IMR-90 (cell line): ENCODE results near the gene GNB1L. TPM values are rescaled to one million over a fixed set of nuclear protein-coding genes. Genes with fewer than 3 reads are reported as not detected.

Experiments used
- ATAC-seq: fragments of 200-7000 bp; cut with Tn5 transposase; 2 replicates; pipeline ENCODE4 v1.9.1; 2020; ENCODE audit warnings: low read depth, mild to moderate bottlenecking, moderate library complexity
- BruUV-seq: library from RNA; stranded (reverse); fragments of 400-500 nt; replicated peaks from 2 replicates; lab custom pipeline; 2021; lab: Mats Ljungman, UMichigan
- CTCF ChIA-PET: fragments of 300-600 bp; formaldehyde crosslinking; extraction: SDS; loops from one replicate; lab custom pipeline; 2021; ENCODE audit warnings: antibody characterized with exemption; lab: Yijun Ruan, JAX
- POLR2A ChIA-PET: fragments of 300-600 bp; sonication (Branson Sonifier 250); formaldehyde crosslinking; loops from one replicate; lab custom pipeline; 2022; ENCODE audit warnings: antibody characterized with exemption; ENCODE audit not compliant: unreplicated experiment; lab: Charles Lee
- DNase-seq: peaks from one replicate; pipeline ENCODE4 v3.0.0; 2013
- H2AFZ ChIP-seq: replicated peaks from 2 replicates; pipeline ENCODE3; 2013; ENCODE audit warnings: low read length, mild to moderate bottlenecking; ENCODE audit not compliant: poor library complexity
- H2AK5ac ChIP-seq: 2 replicates; pipeline ENCODE4 v1.6.1; 2013; ENCODE audit warnings: low read depth, low read length, inconsistent platforms
- H2AK9ac ChIP-seq: replicated peaks from 2 replicates; pipeline ENCODE3; 2013; ENCODE audit warnings: mild to moderate bottlenecking, low read depth, low read length, moderate library complexity; ENCODE audit not compliant: poor library complexity
- H2BK120ac ChIP-seq: 2 replicates; pipeline ENCODE4 v1.6.1; 2013; ENCODE audit warnings: low read depth, low read length, inconsistent platforms
- H2BK15ac ChIP-seq: 3 replicates; pipeline ENCODE4 v1.6.1; 2013; ENCODE audit warnings: low read depth, low read length, inconsistent platforms
- H2BK20ac ChIP-seq: 2 replicates; pipeline ENCODE4 v1.6.1; 2013; ENCODE audit warnings: low read depth, mild to moderate bottlenecking, inconsistent platforms, low read length, moderate library complexity
- H2BK5ac ChIP-seq: 2 replicates; pipeline ENCODE4 v1.6.1; 2013; ENCODE audit warnings: mild to moderate bottlenecking, low read depth, low read length, inconsistent platforms; ENCODE audit not compliant: poor library complexity, severe bottlenecking
- H3K14ac ChIP-seq: replicated peaks from 2 replicates; pipeline ENCODE4 v1.6.1; 2013; ENCODE audit warnings: low read depth, low read length, inconsistent platforms
- H3K18ac ChIP-seq: 2 replicates; pipeline ENCODE4 v1.6.1; 2013; ENCODE audit warnings: low read depth, low read length, control low read depth
- H3K23ac ChIP-seq: 2 replicates; pipeline ENCODE4 v1.6.1; 2013; ENCODE audit warnings: low read depth, low read length, inconsistent platforms
- H3K27ac ChIP-seq: 2 replicates; pipeline ENCODE4 v1.5.1; 2013; ENCODE audit warnings: mild to moderate bottlenecking, control low read depth, low read length; ENCODE audit not compliant: insufficient read depth
- H3K27me3 ChIP-seq: 2 replicates; pipeline ENCODE4 v1.6.1; 2013; ENCODE audit warnings: low read length; ENCODE audit not compliant: control insufficient read depth, insufficient read depth
- H3K36me3 ChIP-seq: 2 replicates; pipeline ENCODE4 v1.6.1; 2013; ENCODE audit warnings: low read length, mixed read lengths; ENCODE audit not compliant: control insufficient read depth, insufficient read depth
- H3K4ac ChIP-seq: 2 replicates; pipeline ENCODE4 v1.6.1; 2013; ENCODE audit warnings: low read depth, low read length, inconsistent platforms
- H3K4me1 ChIP-seq: 2 replicates; pipeline ENCODE4 v1.6.1; 2013; ENCODE audit warnings: low read length, mixed read lengths; ENCODE audit not compliant: control insufficient read depth, insufficient read depth
- H3K4me2 ChIP-seq: 2 replicates; pipeline ENCODE4 v1.6.1; 2013; ENCODE audit warnings: low read depth, mild to moderate bottlenecking, control low read depth, low read length, moderate library complexity
- H3K4me3 ChIP-seq: 2 replicates; pipeline ENCODE4 v1.5.1; 2013; ENCODE audit warnings: low read depth, mild to moderate bottlenecking, control low read depth, low read length, moderate library complexity; ENCODE audit not compliant: insufficient read depth
- H3K56ac ChIP-seq: 2 replicates; pipeline ENCODE4 v1.6.1; 2013; ENCODE audit warnings: low read length, inconsistent platforms; ENCODE audit not compliant: insufficient read depth; ENCODE audit errors: extremely low read depth
- H3K79me1 ChIP-seq, 2 experiments: 2 replicates each; pipeline ENCODE4 v1.6.1; 2013; ENCODE audit warnings: low read length in 2 of 2, inconsistent platforms in 1 of 2, low read depth in 1 of 2
- H3K9ac ChIP-seq: 2 replicates; pipeline ENCODE4 v1.6.1; 2013; ENCODE audit warnings: low read depth, low read length, control low read depth
- H3K9me1 ChIP-seq: 2 replicates; pipeline ENCODE4 v1.6.1; 2013; ENCODE audit warnings: low read length, inconsistent platforms; ENCODE audit not compliant: insufficient read depth
- H3K9me3 ChIP-seq: 2 replicates; pipeline ENCODE4 v1.6.1; 2013; ENCODE audit warnings: low read length; ENCODE audit not compliant: control insufficient read depth, insufficient read depth
- H4K20me1 ChIP-seq: 2 replicates; pipeline ENCODE4 v1.6.1; 2013; ENCODE audit warnings: low read length, inconsistent platforms; ENCODE audit not compliant: insufficient read depth
- H4K5ac ChIP-seq: 2 replicates; pipeline ENCODE4 v1.6.1; 2013; ENCODE audit warnings: mild to moderate bottlenecking, low read depth, low read length, control low read depth
- H4K8ac ChIP-seq, 2 experiments: 2 replicates each; pipeline ENCODE4 v1.6.1; 2013; ENCODE audit warnings: low read depth in 2 of 2, low read length in 2 of 2, control low read depth in 1 of 2, inconsistent platforms in 1 of 2
- H4K91ac ChIP-seq: 2 replicates; pipeline ENCODE4 v1.6.1; 2013; ENCODE audit warnings: low read depth, low read length, inconsistent platforms; ENCODE audit not compliant: insufficient read depth
- BHLHE40 ChIP-seq: fragments of 150-350 bp; IDR thresholded peaks from 2 replicates; pipeline ENCODE4 v1.6.1; 2016; ENCODE audit warnings: mild to moderate bottlenecking, low read depth, low read length
- CEBPB ChIP-seq: IDR thresholded peaks from 2 replicates; pipeline ENCODE4 v1.6.1; 2012; ENCODE audit warnings: low read depth, low read length, improper control_type of control experiment
- CHD1 ChIP-seq: IDR thresholded peaks from 2 replicates; pipeline ENCODE4 v1.6.1; 2012; ENCODE audit warnings: low read depth, low read length, improper control_type of control experiment
- CTCF ChIP-seq: conservative IDR thresholded peaks from 2 replicates; pipeline ENCODE4 v1.5.1; 2012; ENCODE audit warnings: mild to moderate bottlenecking, low read depth, low read length, improper control_type of control experiment
- ELK1 ChIP-seq: fragments of 150-350 bp; IDR thresholded peaks from 2 replicates; pipeline ENCODE4 v1.6.1; 2016; ENCODE audit warnings: low read depth, mild to moderate bottlenecking, low read length, moderate library complexity, borderline replicate concordance
- FOS ChIP-seq: fragments of 150-350 bp; IDR thresholded peaks from 2 replicates; pipeline ENCODE4 v1.6.1; 2016; ENCODE audit warnings: low read depth, low read length
- MAFK ChIP-seq: IDR thresholded peaks from 2 replicates; pipeline ENCODE4 v1.6.1; 2012; ENCODE audit warnings: low read depth, low read length, improper control_type of control experiment
- MAZ ChIP-seq: IDR thresholded peaks from 2 replicates; pipeline ENCODE4 v1.6.1; 2012; ENCODE audit warnings: low read depth, mild to moderate bottlenecking, low read length, improper control_type of control experiment, moderate library complexity, borderline replicate concordance
- MXI1 ChIP-seq: IDR thresholded peaks from 2 replicates; pipeline ENCODE4 v1.6.1; 2012; ENCODE audit warnings: low read depth, mild to moderate bottlenecking, low read length, moderate library complexity, borderline replicate concordance
- NFE2L2 ChIP-seq: fragments of 150-350 bp; IDR thresholded peaks from 2 replicates; pipeline ENCODE4 v1.6.1; 2016; ENCODE audit warnings: low read depth, mild to moderate bottlenecking, low read length
- POLR2A ChIP-seq: IDR thresholded peaks from 2 replicates; pipeline ENCODE4 v1.6.1; 2012; ENCODE audit warnings: mild to moderate bottlenecking, low read depth, low read length
- RAD21 ChIP-seq: IDR thresholded peaks from 2 replicates; pipeline ENCODE4 v1.6.1; 2012; ENCODE audit warnings: low read length, improper control_type of control experiment
- RCOR1 ChIP-seq: IDR thresholded peaks from 2 replicates; pipeline ENCODE4 v1.6.1; 2012; ENCODE audit warnings: mild to moderate bottlenecking, low read length, improper control_type of control experiment; ENCODE audit not compliant: insufficient replicate concordance
- RFX5 ChIP-seq: IDR thresholded peaks from 2 replicates; pipeline ENCODE4 v1.8.0; 2012; ENCODE audit warnings: low read depth, mild to moderate bottlenecking, low read length, moderate library complexity
- SMC3 ChIP-seq: fragments of 150-350 bp; IDR thresholded peaks from 2 replicates; pipeline ENCODE4 v1.6.1; 2016; ENCODE audit warnings: low read depth, mild to moderate bottlenecking, antibody characterized with exemption, low read length, moderate library complexity
- USF2 ChIP-seq: fragments of 150-350 bp; IDR thresholded peaks from 2 replicates; pipeline ENCODE4 v1.6.1; 2017; ENCODE audit warnings: mild to moderate bottlenecking, antibody characterized with exemption, low read length, low read depth
- WGBS, 2 experiments: methylation state at CpG; one replicate each; pipeline versions ENCODE4 v1.1.5 to v1.1.7; 2013; ENCODE audit warnings: missing lambda C conversion rate in 2 of 2; ENCODE audit not compliant: insufficient read length in 1 of 2; ENCODE audit errors: extremely low coverage in 2 of 2; 5-methylcytosine and 5-hydroxymethylcytosine counted together
- dilution Hi-C: fragments of 300-500 bp; cut with HindIII; formaldehyde crosslinking; loops from one replicate; pipeline ENCODE4 v1.14.3; 2018; ENCODE audit warnings: low sequenced_read_pairs; ENCODE audit not compliant: unreplicated experiment
- in situ Hi-C: fragments of 300-500 bp; cut with MboI; formaldehyde crosslinking; loops from 3 replicates; pipeline ENCODE4 v1.14.3; 2019; ENCODE audit warnings: low sequenced_read_pairs, inconsistent platforms, mixed read lengths
- intact Hi-C: fragments of 100-400 bp; cut with micrococcal nuclease; formaldehyde crosslinking; loops from 2 replicates; pipeline ENCODE4 v1.10.0; 2022
- polyA plus RNA-seq, 3 experiments: library from polyadenylated mRNA; depleted of rRNA; stranded (reverse); fragments of >200 nt; gene quantifications; 2 replicates each; pipeline ENCODE4 v1.2.3, GENCODE V29; 2012; ENCODE audit warnings: low replicate concordance in 1 of 3
- total RNA-seq: library from RNA; depleted of rRNA; stranded (reverse); fragments of >200 nt; gene quantifications from 2 replicates; pipeline ENCODE4 v1.2.3, GENCODE V29; 2012

The GNB1L gene
- total and polyA plus RNA-seq, 2 of the 4 experiments (the other 2 are of a cell fraction): 2.5 to 4.4 TPM

GRCh38 chr22:19741053-19741452, 113.6 kb downstream of the GNB1L start:
- H3K4me3 ChIP-seq: no peak overlapping the region
- no peak overlapping the region for H3K18ac ChIP-seq
- intact Hi-C loops (no loop called here), dilution Hi-C loops (no loop called here), in situ Hi-C loops (no loop called here)
- TF ChIP-seq RFX5: no peak
- no peak for TF ChIP-seq MAZ
- no peak for TF ChIP-seq CTCF
- no peak for TF ChIP-seq RAD21
- no peak for TF ChIP-seq BHLHE40
- TF ChIP-seq FOS: no peak
- TF ChIP-seq RCOR1: no peak
- no peak for TF ChIP-seq ELK1
- no peak for TF ChIP-seq POLR2A
- no peak for TF ChIP-seq CEBPB
- no peak for TF ChIP-seq USF2
- no peak for TF ChIP-seq SMC3
- TF ChIP-seq NFE2L2: no peak
- TF ChIP-seq MXI1: no peak
- no peak for TF ChIP-seq MAFK
- no peak for TF ChIP-seq CHD1
- H3K36me3 ChIP-seq: no peaks in the 10 kb centered on the region
- no peak overlapping the region for H4K91ac ChIP-seq
- no peak overlapping the region for H4K8ac ChIP-seq
- H2BK5ac ChIP-seq: no peak overlapping the region
- no peak for DNase-seq
- no peak overlapping the region for H3K4me2 ChIP-seq
- H2AK5ac ChIP-seq: no peak overlapping the region
- peaks cover 2% of the 10 kb centered on the region; the same call in 1 of the 2 replicates for H3K4me1 ChIP-seq
- H2AFZ ChIP-seq: no peak overlapping the region
- no peaks in the 10 kb centered on the region; the same call in 1 of the 2 replicates for H4K20me1 ChIP-seq
- H3K4ac ChIP-seq: no peak overlapping the region
- H3K56ac ChIP-seq: no peak overlapping the region
- no peak overlapping the region for H2BK20ac ChIP-seq
- no peak overlapping the region for H2AK9ac ChIP-seq
- no peak overlapping the region for H3K9ac ChIP-seq
- ChIA-PET POLR2A (no interaction called here), CTCF (interaction anchor here (1.3 kb wide), 1 partner anchor 11 kb away, joined by 5 read pairs; no protein-coding TSS in a partner anchor)
- H2BK15ac ChIP-seq: no peak overlapping the region
- no peak overlapping the region for H4K5ac ChIP-seq
- H3K23ac ChIP-seq: no peak overlapping the region
- no peaks in the 10 kb centered on the region for H3K79me1 ChIP-seq
- H2BK120ac ChIP-seq: no peak overlapping the region
- no peak for ATAC-seq
- peaks cover 2% of the 10 kb centered on the region; the same call in 1 of the 2 replicates for H3K27me3 ChIP-seq
- no peaks in the 10 kb centered on the region for H3K9me1 ChIP-seq
- H3K9me3 ChIP-seq: no peaks in the 10 kb centered on the region
- H3K14ac ChIP-seq: no peak overlapping the region
- H3K27ac ChIP-seq: no peak overlapping the region
- WGBS, 2 experiments: 86% methylated on average over 1 of the region's 7 CpGs; no CpG with 5 or more reads in 1 of the 2 experiments
- BruUV-seq: no TSS peak
